Smooth muscle cell (in vitro differentiated cells): ENCODE results near the gene PPM1N. TPM values are rescaled to one million over a fixed set of nuclear protein-coding genes. Genes with fewer than 3 reads are reported as not detected.

Experiments used
- DNase-seq: peaks from one replicate; lab custom pipeline; 2025; ENCODE audit not compliant: unreplicated experiment; lab: John Stamatoyannopoulos, UW
- H2AFZ ChIP-seq: fragments of 200-600 bp; sonication (generic); 2 replicates; pipeline ENCODE4 v1.6.0; 2016; ENCODE audit warnings: antibody characterized with exemption, low read depth, mild to moderate bottlenecking
- H3F3A ChIP-seq: fragments of 200-600 bp; sonication (generic); 2 replicates; pipeline ENCODE4 v1.6.0; 2017; ENCODE audit warnings: antibody characterized with exemption, low read depth
- H3K27ac ChIP-seq: fragments of 200-600 bp; sonication (generic); 2 replicates; pipeline ENCODE4 v1.5.1; 2016; ENCODE audit warnings: low read depth, mild to moderate bottlenecking
- H3K27me3 ChIP-seq: fragments of 200-600 bp; sonication (generic); 2 replicates; pipeline ENCODE4 v1.6.1; 2016; ENCODE audit warnings: low read depth, mild to moderate bottlenecking
- H3K36me3 ChIP-seq: fragments of 200-600 bp; sonication (generic); 2 replicates; pipeline ENCODE4 v1.5.1; 2016; ENCODE audit warnings: low read depth
- H3K4me1 ChIP-seq: fragments of 200-600 bp; sonication (generic); 2 replicates; pipeline ENCODE4 v1.5.1; 2016; ENCODE audit warnings: low read depth
- H3K4me2 ChIP-seq: fragments of 200-600 bp; sonication (generic); 2 replicates; pipeline ENCODE4 v1.6.0; 2016; ENCODE audit warnings: mild to moderate bottlenecking
- H3K4me3 ChIP-seq: fragments of 200-600 bp; sonication (generic); 2 replicates; pipeline ENCODE4 v1.5.1; 2016; ENCODE audit warnings: mild to moderate bottlenecking
- H3K79me2 ChIP-seq: fragments of 200-600 bp; sonication (generic); 2 replicates; pipeline ENCODE4 v1.6.0; 2016; ENCODE audit warnings: low read depth, mild to moderate bottlenecking
- H3K9ac ChIP-seq: fragments of 200-600 bp; sonication (generic); 2 replicates; pipeline ENCODE4 v1.6.0; 2016; ENCODE audit warnings: low read depth
- H3K9me3 ChIP-seq: fragments of 200-600 bp; sonication (generic); replicated peaks from 2 replicates; pipeline ENCODE4 v1.5.1; 2016; ENCODE audit warnings: low read depth
- H4K20me1 ChIP-seq: fragments of 200-600 bp; sonication (generic); 2 replicates; pipeline ENCODE4 v1.6.0; 2016; ENCODE audit warnings: low read depth
- CTCF ChIP-seq: fragments of 200-600 bp; sonication (generic); IDR thresholded peaks from 2 replicates; pipeline ENCODE4 v1.5.1; 2017; ENCODE audit warnings: borderline replicate concordance, mild to moderate bottlenecking, antibody characterized with exemption; ENCODE audit not compliant: insufficient read depth, poor library complexity, severe bottlenecking
- WGBS: methylation state at CpG from one replicate; pipeline ENCODE4 v1.1.7; 2016; ENCODE audit warnings: low lambda C conversion rate; 5-methylcytosine and 5-hydroxymethylcytosine counted together
- polyA plus RNA-seq: library from polyadenylated mRNA; unstranded; fragments of >200 nt; fragmentation: Nextera tagmentation; extraction: Ambion mirVana; gene quantifications from 2 replicates; pipeline ENCODE4 v1.2.1, GENCODE V29; 2016
- total RNA-seq: library from RNA; depleted of rRNA; stranded (reverse); fragments of >200 nt; gene quantifications from 2 replicates; pipeline ENCODE4 v1.2.3, GENCODE V29; 2014

Gene PPM1N
- total and polyA plus RNA-seq, 2 experiments from 2014 or later = 0.16 to 0.58 TPM

GRCh38 chr19:45470762-45471081 lies 27.5 kb upstream of the PPM1N start:
- no peak for DNase-seq

GRCh38 chr19:45471111-45471930 lies 26.9 kb upstream of the PPM1N start:
- H3K9me3 ChIP-seq = no peaks in the 10 kb centered on the region

More at GRCh38 chr19:45470762-45471081, 27.5 kb upstream of the PPM1N start:
- Histone ChIP-seq H3K4me2 (peak overlapping the region; percentile 99), H3K4me3 (peak overlapping the region; percentile 97), H3K36me3 (peaks cover 8% of the 10 kb centered on the region), H3K27ac (peak overlapping the region; percentile 99), H3K79me2 (peaks cover 5% of the 10 kb centered on the region), H2AFZ (no peak overlapping the region), H3F3A (no peaks in the 10 kb centered on the region), H3K4me1 (peaks cover 6% of the 10 kb centered on the region), H3K9me3 (no peaks in the 10 kb centered on the region), H3K27me3 (no peaks in the 10 kb centered on the region), H3K9ac (peak overlapping the region; percentile 100), H4K20me1 (peaks cover 53% of the 10 kb centered on the region)
- 97% methylated on average over 15 of the region's 15 CpGs for WGBS
- TF ChIP-seq CTCF = no peak

GRCh38 chr19:45471931-45472562 lies 26.2 kb upstream of the PPM1N start:
- Histone ChIP-seq H3K9ac (no peak overlapping the region), H3K4me1 (peaks cover 2% of the 10 kb centered on the region), H2AFZ (no peak overlapping the region), H3F3A (peaks cover under 1% of the 10 kb centered on the region), H4K20me1 (peaks cover 53% of the 10 kb centered on the region), H3K36me3 (peaks cover 8% of the 10 kb centered on the region), H3K4me2 (no peak overlapping the region), H3K9me3 (no peaks in the 10 kb centered on the region), H3K79me2 (peaks cover 5% of the 10 kb centered on the region), H3K27ac (no peak overlapping the region), H3K27me3 (no peaks in the 10 kb centered on the region), H3K4me3 (no peak overlapping the region)
- TF ChIP-seq CTCF = no peak
- DNase-seq = no peak
- 87% methylated on average over 7 of the region's 7 CpGs for WGBS

More at GRCh38 chr19:45471111-45471930, 26.9 kb upstream of the PPM1N start:
- H3K79me2 ChIP-seq = peaks cover 5% of the 10 kb centered on the region
- H2AFZ ChIP-seq = no peak overlapping the region
- no peak for DNase-seq
- no peak overlapping the region for H3K9ac ChIP-seq
- H3K4me1 ChIP-seq = peaks cover 6% of the 10 kb centered on the region
- H3K4me3 ChIP-seq = peak overlapping the region; percentile 97
- peaks cover 8% of the 10 kb centered on the region for H3K36me3 ChIP-seq
- H3K4me2 ChIP-seq = peak overlapping the region; percentile 99
- no peaks in the 10 kb centered on the region for H3K27me3 ChIP-seq
- peaks cover 53% of the 10 kb centered on the region for H4K20me1 ChIP-seq
- TF ChIP-seq CTCF = no peak
- H3K27ac ChIP-seq = no peak overlapping the region
- H3F3A ChIP-seq = no peaks in the 10 kb centered on the region
- 93% methylated on average over 16 of the region's 16 CpGs for WGBS
